Fibroblast of skin of right quadriceps (primary cell): Measurements from ENCODE around the gene PTPN4.

ENCODE experiments used
- DNase-seq: peaks from one replicate; pipeline ENCODE4 v3.0.0-alpha.2; 2013

Gene PTPN4

GRCh38 chr2:119735565-119735964, 24.2 kb upstream of the PTPN4 start:
- no peak for DNase-seq

GRCh38 chr2:119736021-119736420, 23.7 kb upstream of the PTPN4 start:
- no peak for DNase-seq

GRCh38 chr2:119739580-119740255, 20.0 kb upstream of the PTPN4 start:
- DNase-seq = no peak

- DNase-seq = no peak
These were observed 18.7 kb upstream of the PTPN4 start for GRCh38 chr2:119741001-119741400.

GRCh38 chr2:119741868-119742267, 17.9 kb upstream of the PTPN4 start:
- no peak for DNase-seq

- no peak for DNase-seq
These were observed 15.3 kb upstream of the PTPN4 start for GRCh38 chr2:119744335-119744939.

GRCh38 chr2:119745566-119745965, 14.2 kb upstream of the PTPN4 start:
- no peak for DNase-seq

GRCh38 chr2:119746836-119747686, 12.7 kb upstream of the PTPN4 start:
- peak; percentile 25 for DNase-seq

- DNase-seq = no peak
These were observed 11.6 kb upstream of the PTPN4 start for GRCh38 chr2:119748135-119748534.

GRCh38 chr2:119749477-119750012, 10.2 kb upstream of the PTPN4 start:
- DNase-seq = peak; percentile 83

GRCh38 chr2:119751706-119752105, 8.0 kb upstream of the PTPN4 start:
- no peak for DNase-seq

GRCh38 chr2:119753041-119753929, 6.4 kb upstream of the PTPN4 start:
- peak; percentile 49 for DNase-seq

GRCh38 chr2:119753930-119754321, 5.8 kb upstream of the PTPN4 start:
- DNase-seq = no peak

GRCh38 chr2:119755906-119756305, 3.8 kb upstream of the PTPN4 start:
- DNase-seq = no peak

- peak; percentile 62 for DNase-seq
These were observed 2.9 kb upstream of the PTPN4 start for GRCh38 chr2:119756837-119757236.

- DNase-seq = no peak
These were observed 756 bp upstream of the PTPN4 start for GRCh38 chr2:119758881-119759450.

GRCh38 chr2:119760237-119760955, 674 bp downstream of the PTPN4 start:
- DNase-seq = no peak

- DNase-seq = peak; percentile 20
These were observed 1.2 kb downstream of the PTPN4 start for GRCh38 chr2:119760956-119761275.

GRCh38 chr2:119764832-119765231, 5.1 kb downstream of the PTPN4 start:
- no peak for DNase-seq

GRCh38 chr2:119765433-119766002, 5.8 kb downstream of the PTPN4 start:
- no peak for DNase-seq

GRCh38 chr2:119766944-119767343, 7.2 kb downstream of the PTPN4 start:
- DNase-seq = no peak
